ENCODE data around the gene BHLHE40. TPM values are rescaled to one million over a fixed set of nuclear protein-coding genes. Genes with fewer than 3 reads are reported as not detected.
A peak's percentile ranks its signal among the peaks of the same experiment; 100 is the strongest.

BHLHE40 gene
- total and polyA plus RNA-seq, 2 of the 13 experiments (the other 11 are each of a cell fraction or from before 2014, with no cell fraction given), result 1.8 to 51.0 TPM

DNA sequence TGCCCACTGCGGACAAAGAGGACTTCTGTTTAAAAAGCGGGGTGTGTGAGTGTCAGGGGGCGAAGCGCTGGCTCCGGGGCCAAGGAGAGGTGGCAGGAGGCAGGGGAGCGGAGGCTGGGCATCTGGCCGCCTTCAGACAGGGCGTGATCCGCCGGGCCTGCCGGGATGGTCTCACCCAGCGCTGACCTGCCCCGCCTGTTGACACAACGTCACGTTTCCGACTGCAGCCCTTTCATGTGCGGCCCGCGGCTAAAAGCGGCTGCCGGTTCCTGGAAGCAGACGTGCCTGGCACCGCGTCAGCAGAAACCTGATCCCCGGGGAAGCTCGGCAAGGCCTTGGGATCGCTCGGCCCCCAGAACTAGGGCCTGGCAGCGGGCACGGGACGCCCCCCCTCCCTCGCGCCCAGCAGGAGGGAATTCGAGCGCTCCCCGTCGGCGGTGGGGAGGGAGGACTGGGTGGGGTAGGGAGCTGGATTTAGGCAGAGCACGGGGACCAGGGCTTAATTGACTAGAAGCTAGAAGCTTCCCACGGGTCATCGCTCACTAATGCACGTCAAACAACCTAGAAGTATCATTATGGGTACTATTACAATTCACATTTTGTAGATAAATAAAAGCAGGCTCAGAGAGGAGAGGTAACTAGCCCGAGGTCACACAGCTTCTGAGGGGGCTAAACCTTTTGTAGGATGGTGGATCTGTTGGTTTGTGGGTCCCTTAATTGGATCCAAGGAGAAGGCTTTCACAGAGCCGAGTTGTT lies 7.7 kb downstream of the BHLHE40 start (continued):
- TF ChIP-seq, protein P1, sequence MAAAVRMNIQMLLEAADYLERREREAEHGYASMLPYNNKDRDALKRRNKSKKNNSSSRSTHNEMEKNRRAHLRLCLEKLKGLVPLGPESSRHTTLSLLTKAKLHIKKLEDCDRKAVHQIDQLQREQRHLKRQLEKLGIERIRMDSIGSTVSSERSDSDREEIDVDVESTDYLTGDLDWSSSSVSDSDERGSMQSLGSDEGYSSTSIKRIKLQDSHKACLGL (CRISPR knock-in tag; IDR thresholded peaks at IDR 0.05), result peak; percentile 75
- TF ChIP-seq ZBTB33 (CRISPR knock-in tag; IDR thresholded peaks at IDR 0.05) (peak; percentile 87), BRD4 (CRISPR knock-in tag; IDR thresholded peaks at IDR 0.05) (peak; percentile 98), TEAD3 (CRISPR knock-in tag; optimal IDR thresholded peaks at IDR 0.05; ENCODE audit: borderline replicate concordance) (peak; percentile 93), ZNF883 (CRISPR knock-in tag; IDR thresholded peaks at IDR 0.05; ENCODE audit: not compliant biosample characterization) (peak; percentile 95), ZNF749 (CRISPR knock-in tag; IDR thresholded peaks at IDR 0.05; ENCODE audit: borderline replicate concordance) (peak; percentile 95), POLR2G (IDR thresholded peaks at IDR 0.05; ENCODE audit: low read depth, low read length) (peak; percentile 66; the same call in 1 of the 2 replicates), TEF (CRISPR knock-in tag; IDR thresholded peaks at IDR 0.05) (no peak), CC2D1A (CRISPR knock-in tag; IDR thresholded peaks at IDR 0.05) (0 out of 2 replicates have a peak, but pooled peaks have one; percentile 81), ZBTB20 (CRISPR knock-in tag; IDR thresholded peaks at IDR 0.05; ENCODE audit: borderline replicate concordance, low read depth) (peak; percentile 91), BCL3 (CRISPR knock-in tag; IDR thresholded peaks at IDR 0.05) (peak; percentile 99), JDP2 (CRISPR knock-in tag; IDR thresholded peaks at IDR 0.05; ENCODE audit: borderline replicate concordance) (peak; percentile 79; the same call in 1 of the 2 replicates), DNMT1 (CRISPR knock-in tag; IDR thresholded peaks at IDR 0.05) (0 out of 2 replicates have a peak, but pooled peaks have one; percentile 82), MAFF (IDR thresholded peaks at IDR 0.05; ENCODE audit: low read depth, low read length) (peak; percentile 81), CHD2 (IDR thresholded peaks at IDR 0.05; ENCODE audit: low read depth, low read length) (no peak), SP140L (CRISPR knock-in tag; IDR thresholded peaks at IDR 0.05; ENCODE audit: borderline replicate concordance) (no peak; the same call in 1 of the 2 replicates), CBX2 (IDR thresholded peaks at IDR 0.05; ENCODE audit: low read depth, low read length) (no peak), CBX2 (CRISPR knock-in tag; IDR thresholded peaks at IDR 0.05; ENCODE audit: low read depth) (peak; percentile 99), ELF1 (CRISPR knock-in tag; IDR thresholded peaks at IDR 0.05) (peak; percentile 86), ZNF337 (CRISPR knock-in tag; IDR thresholded peaks at IDR 0.05; ENCODE audit: borderline replicate concordance, low read depth) (peak; percentile 82), SKI (IDR thresholded peaks at IDR 0.05; ENCODE audit: partially characterized antibody) (peak; percentile 100), ZNF317 (CRISPR knock-in tag; IDR thresholded peaks at IDR 0.05) (peak; percentile 86; the same call in 1 of the 2 replicates)
- TF ChIP-seq, protein P2, sequence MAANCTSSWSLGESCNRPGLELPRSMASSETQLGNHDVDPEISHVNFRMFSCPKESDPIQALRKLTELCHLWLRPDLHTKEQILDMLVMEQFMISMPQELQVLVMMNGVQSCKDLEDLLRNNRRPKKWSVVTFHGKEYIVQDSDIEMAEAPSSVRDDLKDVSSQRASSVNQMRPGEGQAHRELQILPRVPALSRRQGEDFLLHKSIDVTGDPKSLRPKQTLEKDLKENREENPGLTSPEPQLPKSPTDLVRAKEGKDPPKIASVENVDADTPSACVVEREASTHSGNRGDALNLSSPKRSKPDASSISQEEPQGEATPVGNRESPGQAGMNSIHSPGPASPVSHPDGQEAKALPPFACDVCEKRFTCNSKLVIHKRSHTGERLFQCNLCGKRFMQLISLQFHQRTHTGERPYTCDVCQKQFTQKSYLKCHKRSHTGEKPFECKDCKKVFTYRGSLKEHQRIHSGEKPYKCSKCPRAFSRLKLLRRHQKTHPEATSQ (CRISPR knock-in tag; IDR thresholded peaks at IDR 0.05; ENCODE audit: borderline replicate concordance), result no peak
